HL-60 (cell line): ENCODE measurements around the gene SUFU.

Experiments
- CTCF ChIP-seq: IDR thresholded peaks from one replicate; pipeline ENCODE4 v1.5.1; 2011; ENCODE audit warnings: low read length, control low read depth, inconsistent platforms; ENCODE audit not compliant: insufficient read depth
- REST ChIP-seq: IDR thresholded peaks from 2 replicates; pipeline ENCODE4 v1.6.1; 2012; ENCODE audit warnings: low read depth; ENCODE audit not compliant: insufficient replicate concordance

- TF ChIP-seq CTCF = no peak
- TF ChIP-seq REST = no peak
These were observed 60.5 kb downstream of the SUFU start for GRCh38 chr10:102564209-102564834.
